RWPE2 (cell line): ENCODE data around the gene EFHC2.
A peak's percentile ranks its signal among the peaks of the same experiment; 100 is the strongest.

Experiments used
- ATAC-seq: fragments of 200-7000 bp; cut with Tn5 transposase; 3 replicates; pipeline ENCODE4 v1.9.1; 2021; ENCODE audit warnings: low read depth
- DNase-seq: peaks from one replicate; pipeline ENCODE4 v3.0.0-alpha.2; 2020; ENCODE audit warnings: low spot score
- H3K27ac ChIP-seq: fragments of 450-650 bp; 2 replicates; pipeline ENCODE4 v1.5.1; 2017; ENCODE audit warnings: mild to moderate bottlenecking; ENCODE audit not compliant: poor library complexity, severe bottlenecking
- H3K27me3 ChIP-seq: fragments of 250-450 bp; sonication (Bioruptor Pico); 2 replicates; pipeline ENCODE4 v1.5.1; 2021; ENCODE audit warnings: mild to moderate bottlenecking, moderate library complexity; ENCODE audit not compliant: insufficient read depth, poor library complexity, severe bottlenecking
- H3K36me3 ChIP-seq: fragments of 250-450 bp; sonication (Bioruptor Pico); 2 replicates; pipeline ENCODE4 v1.5.1; 2020; ENCODE audit warnings: low read depth, mild to moderate bottlenecking, moderate library complexity
- H3K4me1 ChIP-seq: fragments of 250-450 bp; sonication (Bioruptor Pico); 2 replicates; pipeline ENCODE4 v1.5.1; 2021; ENCODE audit warnings: mild to moderate bottlenecking, moderate library complexity; ENCODE audit not compliant: insufficient read depth, poor library complexity, severe bottlenecking
- H3K4me3 ChIP-seq: fragments of 250-450 bp; sonication (Bioruptor Pico); 2 replicates; pipeline ENCODE4 v1.5.1; 2021; ENCODE audit warnings: mild to moderate bottlenecking, moderate library complexity; ENCODE audit not compliant: severe bottlenecking
- H3K9me3 ChIP-seq: fragments of 250-450 bp; sonication (Bioruptor Pico); 2 replicates; pipeline ENCODE4 v1.5.1; 2021; ENCODE audit warnings: mild to moderate bottlenecking, moderate library complexity; ENCODE audit not compliant: severe bottlenecking
- CTCF ChIP-seq: fragments of 450-650 bp; IDR thresholded peaks from one replicate; pipeline ENCODE4 v1.5.1; 2017; ENCODE audit warnings: mild to moderate bottlenecking, moderate library complexity; ENCODE audit not compliant: poor library complexity, severe bottlenecking

EFHC2 gene

DNA sequence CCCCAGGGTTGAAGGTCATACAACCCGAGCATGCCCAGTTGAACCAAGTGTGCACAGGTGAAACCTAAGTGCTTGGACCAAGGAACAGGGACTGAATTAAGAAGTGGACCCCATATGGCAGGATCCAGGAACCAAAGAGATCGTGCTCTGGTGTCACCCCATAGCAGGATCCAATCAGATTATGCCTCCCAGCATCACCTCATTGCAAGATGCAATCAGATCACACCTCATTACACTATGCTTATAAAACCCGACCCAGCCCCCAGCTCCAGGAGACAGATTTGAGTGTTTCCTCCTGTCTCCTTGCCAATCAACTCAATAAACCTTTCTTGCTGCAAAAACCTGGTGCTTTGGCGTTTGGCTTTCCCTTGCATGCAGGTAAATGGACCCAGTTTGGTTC is 37.6 kb downstream of the EFHC2 start:
- DNase-seq: no peak
- H3K27ac ChIP-seq: peak overlapping the region; percentile 8
- no peak for TF ChIP-seq CTCF

GRCh38 chrX:44303119-44303518 is 40.4 kb downstream of the EFHC2 start:
- DNase-seq (no peak), ATAC-seq (no peak)
- no peaks in the 10 kb centered on the region for H3K36me3 ChIP-seq
- TF ChIP-seq CTCF: no peak
- H3K4me3 ChIP-seq: no peak overlapping the region
- H3K27ac ChIP-seq: no peak overlapping the region
- no peaks in the 10 kb centered on the region for H3K9me3 ChIP-seq
- no peaks in the 10 kb centered on the region for H3K27me3 ChIP-seq
- peaks cover 4% of the 10 kb centered on the region for H3K4me1 ChIP-seq

More for the DNA sequence above, 37.6 kb downstream of the EFHC2 start:
- Histone ChIP-seq H3K4me3 (no peak overlapping the region), H3K36me3 (no peaks in the 10 kb centered on the region), H3K27me3 (no peaks in the 10 kb centered on the region), H3K9me3 (no peaks in the 10 kb centered on the region), H3K4me1 (peaks cover 4% of the 10 kb centered on the region)
- ATAC-seq: 0 out of 3 replicates have a peak, but pooled peaks have one; percentile 10

- ATAC-seq (no peak), DNase-seq (no peak)
- no peaks in the 10 kb centered on the region for H3K9me3 ChIP-seq
- H3K4me3 ChIP-seq: no peak overlapping the region
- no peaks in the 10 kb centered on the region for H3K36me3 ChIP-seq
- no peak for TF ChIP-seq CTCF
- H3K27me3 ChIP-seq: no peaks in the 10 kb centered on the region
- H3K27ac ChIP-seq: no peak overlapping the region
- no peaks in the 10 kb centered on the region for H3K4me1 ChIP-seq
Observed at GRCh38 chrX:44299177-44299576, 44.3 kb downstream of the EFHC2 start.

DNA sequence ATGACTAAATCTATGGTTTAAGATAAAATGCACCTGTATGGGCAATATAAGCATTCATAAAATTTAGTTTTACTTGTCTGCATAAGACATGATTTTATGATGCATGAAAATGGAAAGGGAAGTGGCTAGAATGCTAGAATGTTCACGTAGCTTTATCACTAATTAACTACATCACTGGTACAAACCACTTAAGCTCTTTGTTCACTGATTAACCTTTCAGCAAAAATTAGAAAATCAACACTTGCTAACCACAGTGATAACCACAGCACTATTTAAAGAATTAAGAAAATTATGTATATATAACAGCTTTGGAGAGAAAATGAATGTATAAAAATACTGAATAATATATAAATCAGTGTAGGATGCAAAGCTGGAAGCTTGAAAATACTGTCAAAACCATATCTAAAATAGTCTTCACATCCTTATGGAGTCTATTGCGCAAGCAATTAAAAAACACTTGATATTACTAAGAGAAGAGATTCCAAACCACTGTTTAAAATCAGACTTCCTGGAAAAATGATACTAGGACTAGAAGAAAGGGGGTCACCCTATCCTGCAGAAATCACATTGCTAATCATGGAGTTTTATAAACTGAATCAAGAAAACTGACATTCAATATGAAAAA is 51.9 kb downstream of the EFHC2 start:
- DNase-seq: no peak
- Histone ChIP-seq H3K9me3 (no peaks in the 10 kb centered on the region), H3K27me3 (no peaks in the 10 kb centered on the region), H3K4me1 (no peaks in the 10 kb centered on the region), H3K36me3 (no peaks in the 10 kb centered on the region), H3K4me3 (no peak overlapping the region), H3K27ac (no peak overlapping the region)
- no peak for ATAC-seq
- no peak for TF ChIP-seq CTCF

GRCh38 chrX:44290718-44291117 is 52.8 kb downstream of the EFHC2 start:
- DNase-seq: no peak
- no peak for ATAC-seq
- no peaks in the 10 kb centered on the region for H3K9me3 ChIP-seq
- no peak for TF ChIP-seq CTCF
- no peak overlapping the region for H3K27ac ChIP-seq
- no peaks in the 10 kb centered on the region for H3K36me3 ChIP-seq
- H3K4me3 ChIP-seq: no peak overlapping the region
- no peaks in the 10 kb centered on the region for H3K4me1 ChIP-seq
- no peaks in the 10 kb centered on the region for H3K27me3 ChIP-seq
